ENCODE measurements around the gene NET1. TPM values are rescaled to one million over a fixed set of nuclear protein-coding genes. Genes with fewer than 3 reads are reported as not detected.
A peak's percentile ranks its signal among the peaks of the same experiment; 100 is the strongest.

The NET1 gene
- total RNA-seq, 2 donors from 2014 or later: 47.3 to 64.9 TPM

DNA sequence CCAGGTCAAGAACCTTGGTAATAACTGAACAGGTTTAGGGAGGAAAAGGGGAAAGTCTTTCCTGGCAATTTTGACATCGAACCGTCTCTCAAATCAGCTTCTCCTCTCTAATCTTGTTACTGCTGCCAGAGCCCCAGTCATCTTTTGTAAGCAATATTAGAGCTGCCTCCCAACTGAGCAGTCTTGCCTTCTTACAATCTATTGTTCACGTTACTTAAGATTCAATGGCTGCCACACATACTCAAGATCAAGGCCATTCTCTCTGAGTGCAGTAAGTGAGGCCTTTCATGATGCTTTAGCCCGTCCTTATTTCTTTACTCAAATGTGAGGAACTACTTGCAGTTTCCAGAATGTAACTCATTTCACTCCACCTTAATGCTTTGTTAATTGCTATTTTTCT, 12.4 kb downstream of the NET1 start:
- H3K4me3 Mint-ChIP-seq: no peak overlapping the region
- Histone ChIP-seq H3K9ac (ENCODE audit: extremely low read depth, low read length, poor library complexity, severe bottlenecking) (no peak overlapping the region), H3K4me3 (ENCODE audit: low read length) (no peak overlapping the region), H3K36me3 (ENCODE audit: control insufficient read depth, insufficient read depth, low read length) (peaks cover 25% of the 10 kb centered on the region), H3K27ac (ENCODE audit: low read depth, low read length) (peak overlapping the region; percentile 68), H3K4me1 (ENCODE audit: control insufficient read depth, insufficient read depth, low read length) (no peaks in the 10 kb centered on the region), H3K27me3 (ENCODE audit: control insufficient read depth, insufficient read depth, low read length, poor library complexity, severe bottlenecking) (no peaks in the 10 kb centered on the region), H3K9me3 (ENCODE audit: control insufficient read depth, low read length) (peaks cover 4% of the 10 kb centered on the region)
- H3K9me3 Mint-ChIP-seq: no peaks in the 10 kb centered on the region
- H3K4me1 Mint-ChIP-seq: peaks cover 13% of the 10 kb centered on the region
- no peak for DNase-seq
- peaks cover 16% of the 10 kb centered on the region for H3K36me3 Mint-ChIP-seq (ENCODE audit: low read depth)
- 57 to 91% methylated on average over 1 to 3 of the region's 4 CpGs for WGBS, 2 experiments (ENCODE audit: insufficient coverage in 1 of 2, insufficient read length in 1 of 2)
- H3K27ac Mint-ChIP-seq: peak overlapping the region; percentile 15
- TF ChIP-seq, protein P1, sequence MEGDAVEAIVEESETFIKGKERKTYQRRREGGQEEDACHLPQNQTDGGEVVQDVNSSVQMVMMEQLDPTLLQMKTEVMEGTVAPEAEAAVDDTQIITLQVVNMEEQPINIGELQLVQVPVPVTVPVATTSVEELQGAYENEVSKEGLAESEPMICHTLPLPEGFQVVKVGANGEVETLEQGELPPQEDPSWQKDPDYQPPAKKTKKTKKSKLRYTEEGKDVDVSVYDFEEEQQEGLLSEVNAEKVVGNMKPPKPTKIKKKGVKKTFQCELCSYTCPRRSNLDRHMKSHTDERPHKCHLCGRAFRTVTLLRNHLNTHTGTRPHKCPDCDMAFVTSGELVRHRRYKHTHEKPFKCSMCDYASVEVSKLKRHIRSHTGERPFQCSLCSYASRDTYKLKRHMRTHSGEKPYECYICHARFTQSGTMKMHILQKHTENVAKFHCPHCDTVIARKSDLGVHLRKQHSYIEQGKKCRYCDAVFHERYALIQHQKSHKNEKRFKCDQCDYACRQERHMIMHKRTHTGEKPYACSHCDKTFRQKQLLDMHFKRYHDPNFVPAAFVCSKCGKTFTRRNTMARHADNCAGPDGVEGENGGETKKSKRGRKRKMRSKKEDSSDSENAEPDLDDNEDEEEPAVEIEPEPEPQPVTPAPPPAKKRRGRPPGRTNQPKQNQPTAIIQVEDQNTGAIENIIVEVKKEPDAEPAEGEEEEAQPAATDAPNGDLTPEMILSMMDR (conservative IDR thresholded peaks at IDR 0.05): no peak
- no peaks in the 10 kb centered on the region for H3K27me3 Mint-ChIP-seq (ENCODE audit: insufficient read depth)

- Mint-ChIP-seq H3K4me3 (no peak overlapping the region), H3K27me3 (ENCODE audit: insufficient read depth) (no peaks in the 10 kb centered on the region), H3K36me3 (ENCODE audit: low read depth) (peaks cover 32% of the 10 kb centered on the region), H3K4me1 (peaks cover 12% of the 10 kb centered on the region), H3K27ac (peak overlapping the region; percentile 41), H3K9me3 (peaks cover 7% of the 10 kb centered on the region)
- TF ChIP-seq, protein P1 (conservative IDR thresholded peaks at IDR 0.05): no peak
- no peak overlapping the region for H3K27ac ChIP-seq (ENCODE audit: low read depth, low read length)
- peaks cover 12% of the 10 kb centered on the region for H3K9me3 ChIP-seq (ENCODE audit: control insufficient read depth, low read length)
- peaks cover 41% of the 10 kb centered on the region for H3K36me3 ChIP-seq (ENCODE audit: control insufficient read depth, insufficient read depth, low read length)
- H3K9ac ChIP-seq (ENCODE audit: extremely low read depth, low read length, poor library complexity, severe bottlenecking): no peak overlapping the region
- WGBS, 2 experiments (ENCODE audit: insufficient coverage in 1 of 2, insufficient read length in 1 of 2): 96 to 100% methylated on average over 1 to 2 of the region's 2 CpGs
- H3K4me1 ChIP-seq (ENCODE audit: control insufficient read depth, insufficient read depth, low read length): no peaks in the 10 kb centered on the region
- H3K27me3 ChIP-seq (ENCODE audit: control insufficient read depth, insufficient read depth, low read length, poor library complexity, severe bottlenecking): no peaks in the 10 kb centered on the region
- no peak for DNase-seq
- no peak overlapping the region for H3K4me3 ChIP-seq (ENCODE audit: low read length)
Measured at GRCh38 chr10:5428133-5428532, 15.8 kb downstream of the NET1 start.

DNA sequence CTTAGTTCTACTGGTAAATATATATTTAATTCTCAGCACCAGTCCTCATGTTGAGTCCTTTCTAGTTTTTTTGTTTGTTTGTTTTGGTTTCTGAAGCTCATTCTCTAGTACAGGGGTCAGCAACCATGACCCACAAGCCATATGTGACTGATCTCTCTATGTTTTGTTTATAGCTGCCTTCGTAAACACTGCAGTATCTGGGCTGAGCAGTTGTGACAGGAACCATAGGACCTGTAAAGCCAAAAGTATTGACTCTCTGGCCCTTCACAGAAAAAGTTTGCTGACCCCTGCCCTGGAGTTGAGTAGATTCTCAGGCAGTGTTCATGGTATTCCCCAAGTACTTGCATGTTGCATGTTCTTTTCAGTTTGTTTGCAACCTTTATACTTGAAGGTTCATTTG, 20.8 kb downstream of the NET1 start:
- Mint-ChIP-seq H3K36me3 (ENCODE audit: low read depth) (peaks cover 24% of the 10 kb centered on the region), H3K4me3 (no peak overlapping the region), H3K27ac (no peak overlapping the region), H3K4me1 (no peaks in the 10 kb centered on the region), H3K27me3 (ENCODE audit: insufficient read depth) (no peaks in the 10 kb centered on the region), H3K9me3 (peaks cover 7% of the 10 kb centered on the region)
- Histone ChIP-seq H3K27me3 (ENCODE audit: control insufficient read depth, insufficient read depth, low read length, poor library complexity, severe bottlenecking) (no peaks in the 10 kb centered on the region), H3K9ac (ENCODE audit: extremely low read depth, low read length, poor library complexity, severe bottlenecking) (no peak overlapping the region), H3K4me1 (ENCODE audit: control insufficient read depth, insufficient read depth, low read length) (no peaks in the 10 kb centered on the region), H3K4me3 (ENCODE audit: low read length) (no peak overlapping the region), H3K36me3 (ENCODE audit: control insufficient read depth, insufficient read depth, low read length) (peaks cover 31% of the 10 kb centered on the region), H3K27ac (ENCODE audit: low read depth, low read length) (no peak overlapping the region), H3K9me3 (ENCODE audit: control insufficient read depth, low read length) (peaks cover 12% of the 10 kb centered on the region)
- DNase-seq: no peak
- TF ChIP-seq, protein P1 (conservative IDR thresholded peaks at IDR 0.05): no peak
- WGBS, 2 experiments (ENCODE audit: insufficient coverage in 1 of 2, insufficient read length in 1 of 2): 90 to 91% methylated on average over 1 of the region's 1 CpG

All from endodermal cell (in vitro differentiated cells).